Lung (tissue), 12 donors: ENCODE data around the gene SLC16A12. TPM values are rescaled to one million over a fixed set of nuclear protein-coding genes. Genes with fewer than 3 reads are reported as not detected.

Experiments
- ATAC-seq: fragments of 200-7000 bp; cut with Tn5 transposase; one replicate; pipeline ENCODE4 v1.9.1; 2020; ENCODE audit warnings: moderate number of reproducible peaks; ENCODE audit not compliant: insufficient read depth, low FRiP score
- DNase-seq, 3 donors: peaks; one replicate each; pipeline ENCODE4 v3.0.0-alpha.2; 2013 to 2017
- H3K27ac ChIP-seq, 2 donors: one replicate each; pipeline ENCODE4 v1.5.1; 2013; ENCODE audit warnings: mild to moderate bottlenecking in 2 of 2, moderate library complexity in 2 of 2, control low read depth in 1 of 2, inconsistent platforms in 1 of 2, low read depth in 1 of 2, low read length in 1 of 2
- H3K27me3 ChIP-seq, 3 donors: one replicate each; pipeline ENCODE4 v1.5.1; 2013; ENCODE audit warnings: low read length in 2 of 3; ENCODE audit not compliant: control insufficient read depth in 3 of 3, insufficient read depth in 3 of 3
- H3K36me3 ChIP-seq, 4 donors: one replicate each; pipeline ENCODE4 v1.5.1; 2013; ENCODE audit warnings: low read length in 4 of 4, mild to moderate bottlenecking in 1 of 4, moderate library complexity in 1 of 4; ENCODE audit not compliant: control insufficient read depth in 4 of 4, insufficient read depth in 4 of 4
- H3K4me1 ChIP-seq, 5 donors: one replicate each; pipeline ENCODE4 v1.5.1; 2013; ENCODE audit warnings: low read length in 5 of 5, mild to moderate bottlenecking in 2 of 5, moderate library complexity in 1 of 5; ENCODE audit not compliant: control insufficient read depth in 5 of 5, insufficient read depth in 5 of 5
- H3K4me3 ChIP-seq: one replicate; pipeline ENCODE4 v1.5.1; 2013; ENCODE audit warnings: mild to moderate bottlenecking, control low read depth, moderate library complexity
- H3K9ac ChIP-seq, 2 donors: one replicate each; pipeline ENCODE4 v1.5.1; 2013; ENCODE audit warnings: low read length in 2 of 2, control low read depth in 1 of 2; ENCODE audit not compliant: insufficient read depth in 1 of 2
- H3K9me3 ChIP-seq, 4 donors: one replicate each; pipeline ENCODE4 v1.5.1; 2013; ENCODE audit warnings: low read length in 3 of 4, mild to moderate bottlenecking in 1 of 4, moderate library complexity in 1 of 4; ENCODE audit not compliant: control insufficient read depth in 4 of 4, insufficient read depth in 3 of 4
- WGBS, 2 donors: extraction: QIAGEN DNeasy Blood & Tissue Kit; methylation state at CpG; one replicate each; pipeline ENCODE4 v1.1.7; 2013; 5-methylcytosine and 5-hydroxymethylcytosine counted together
- polyA plus RNA-seq, 2 donors: library from polyadenylated mRNA; stranded (reverse); fragments of 200-250 nt; gene quantifications; one replicate each; pipeline ENCODE4 v1.2.1, GENCODE V29; 2013
- total RNA-seq, 2 donors: library from RNA; depleted of rRNA in 1 of 2; stranded (reverse); fragments of >200 nt in 1 of 2; gene quantifications; one replicate each; pipeline ENCODE4 v1.2.1, GENCODE V29; 2014 to 2021
- TF ChIP-seq, protein P1 (sequence below): IDR thresholded peaks from 2 replicates; pipeline ENCODE4 v1.5.1; 2012; ENCODE audit warnings: mild to moderate bottlenecking; ENCODE audit errors: control extremely low read depth, extremely low read depth
- donor health status: control.
- donor health status: control.
- donor health status: Bipolar disorder and iron deficiency.
- donor health status: healthy.
- donor health status: DM: yes; HTN: yes; CAD: no.

The SLC16A12 gene
- total and polyA plus RNA-seq, 4 donors = 0.45 to 4.6 (median 1.3) TPM

DNA sequence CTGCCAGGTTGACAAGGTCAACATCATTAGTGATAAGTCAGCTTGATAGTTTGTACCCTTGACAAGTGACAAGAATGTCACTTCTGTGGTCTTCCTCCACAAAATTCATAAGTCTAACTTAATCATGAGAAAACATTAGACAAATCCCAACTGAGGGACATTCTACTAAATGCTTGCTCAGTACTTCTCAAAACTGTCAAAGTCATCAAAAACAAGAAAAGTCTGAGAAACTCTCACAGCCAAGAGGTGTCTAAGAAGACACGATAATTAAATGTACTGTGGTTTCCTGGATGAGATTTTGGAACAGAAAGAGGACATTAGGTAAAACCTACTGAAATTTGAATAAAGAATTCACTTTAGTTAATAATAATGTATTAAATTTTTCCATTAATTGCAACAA, 29.8 kb upstream of the SLC16A12 start:
- no peaks in the 10 kb centered on the region for H3K27me3 ChIP-seq
- H3K9ac ChIP-seq = no peak overlapping the region
- no peaks in the 10 kb centered on the region for H3K9me3 ChIP-seq
- no peak for ATAC-seq
- no peak overlapping the region for H3K27ac ChIP-seq
- 54 to 61% methylated on average over 1 of the region's 1 CpG for WGBS, 2 donors
- no peaks in the 10 kb centered on the region for H3K36me3 ChIP-seq
- DNase-seq = no peak
- H3K4me3 ChIP-seq = no peak overlapping the region
- TF ChIP-seq, protein P1, sequence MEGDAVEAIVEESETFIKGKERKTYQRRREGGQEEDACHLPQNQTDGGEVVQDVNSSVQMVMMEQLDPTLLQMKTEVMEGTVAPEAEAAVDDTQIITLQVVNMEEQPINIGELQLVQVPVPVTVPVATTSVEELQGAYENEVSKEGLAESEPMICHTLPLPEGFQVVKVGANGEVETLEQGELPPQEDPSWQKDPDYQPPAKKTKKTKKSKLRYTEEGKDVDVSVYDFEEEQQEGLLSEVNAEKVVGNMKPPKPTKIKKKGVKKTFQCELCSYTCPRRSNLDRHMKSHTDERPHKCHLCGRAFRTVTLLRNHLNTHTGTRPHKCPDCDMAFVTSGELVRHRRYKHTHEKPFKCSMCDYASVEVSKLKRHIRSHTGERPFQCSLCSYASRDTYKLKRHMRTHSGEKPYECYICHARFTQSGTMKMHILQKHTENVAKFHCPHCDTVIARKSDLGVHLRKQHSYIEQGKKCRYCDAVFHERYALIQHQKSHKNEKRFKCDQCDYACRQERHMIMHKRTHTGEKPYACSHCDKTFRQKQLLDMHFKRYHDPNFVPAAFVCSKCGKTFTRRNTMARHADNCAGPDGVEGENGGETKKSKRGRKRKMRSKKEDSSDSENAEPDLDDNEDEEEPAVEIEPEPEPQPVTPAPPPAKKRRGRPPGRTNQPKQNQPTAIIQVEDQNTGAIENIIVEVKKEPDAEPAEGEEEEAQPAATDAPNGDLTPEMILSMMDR = no peak
- H3K4me1 ChIP-seq = peaks cover 0 to 40% (median 3%) of the 10 kb centered on the region in 5 donors

DNA sequence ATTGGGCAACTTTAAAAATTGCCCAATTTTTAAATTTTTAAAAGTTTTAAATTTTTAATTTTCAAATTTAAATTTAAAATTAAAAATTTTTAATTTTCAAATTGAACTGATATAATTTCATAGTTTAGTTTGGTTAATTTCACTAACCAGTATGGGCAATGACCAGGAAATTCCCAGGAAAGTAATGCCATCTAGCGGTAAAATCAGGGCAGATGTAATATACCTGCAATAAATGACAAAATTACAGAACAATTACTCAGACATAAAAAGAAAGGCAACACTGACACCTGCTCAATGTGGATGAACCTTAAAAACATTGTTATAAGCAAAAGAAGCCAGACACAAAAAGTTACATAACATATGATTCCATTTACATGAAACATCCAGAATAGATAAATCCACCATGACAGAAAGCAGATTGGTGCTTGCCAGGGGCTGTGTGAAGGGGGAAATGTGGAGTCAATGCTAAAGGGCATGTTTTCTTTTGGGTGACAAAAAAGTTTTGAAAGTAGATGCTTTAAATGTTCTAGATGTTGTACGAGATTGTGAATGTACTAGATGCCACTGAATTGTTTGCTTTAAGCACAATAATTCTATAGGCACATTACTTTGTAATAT, 28.6 kb upstream of the SLC16A12 start:
- H3K27ac ChIP-seq = no peak overlapping the region
- peak in 2 of 3 donors; percentile 66 to 75 for DNase-seq
- ATAC-seq = no peak
- H3K36me3 ChIP-seq = no peaks in the 10 kb centered on the region
- H3K4me3 ChIP-seq = no peak overlapping the region
- H3K4me1 ChIP-seq = peaks cover 0 to 40% (median 3%) of the 10 kb centered on the region in 5 donors
- H3K9ac ChIP-seq = no peak overlapping the region
- TF ChIP-seq, protein P1 = peak; percentile 60
- 16 to 33% methylated on average over 2 of the region's 2 CpGs for WGBS, 2 donors
- no peaks in the 10 kb centered on the region for H3K9me3 ChIP-seq
- H3K27me3 ChIP-seq = no peaks in the 10 kb centered on the region

DNA sequence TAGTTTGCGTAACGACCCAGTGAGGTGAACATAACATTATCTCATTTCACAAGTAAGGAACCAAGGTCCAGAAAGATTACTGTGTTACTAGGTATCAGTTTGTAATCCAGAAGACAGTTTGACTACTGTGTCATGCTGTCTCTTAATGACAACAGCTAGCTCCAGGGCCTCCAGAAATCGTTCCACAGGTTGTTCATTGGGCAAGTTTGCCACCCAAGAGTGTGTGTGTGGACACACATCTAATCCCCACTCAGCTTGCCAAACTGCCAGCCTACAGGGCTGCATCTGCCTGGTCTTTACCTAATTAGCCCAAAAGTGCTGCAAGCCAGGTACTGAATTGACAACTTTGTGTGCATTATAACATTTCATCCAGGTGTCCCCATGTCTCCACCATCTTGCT, 27.9 kb upstream of the SLC16A12 start:
- Histone ChIP-seq H3K36me3 (no peaks in the 10 kb centered on the region), H3K9me3 (no peaks in the 10 kb centered on the region), H3K27ac (no peak overlapping the region), H3K4me1 (peaks cover 0 to 39% (median 3%) of the 10 kb centered on the region in 5 donors), H3K9ac (no peak overlapping the region), H3K27me3 (no peaks in the 10 kb centered on the region), H3K4me3 (no peak overlapping the region)
- TF ChIP-seq, protein P1 = no peak
- WGBS, 2 donors = 93 to 95% methylated on average over 3 of the region's 3 CpGs
- ATAC-seq = no peak
- DNase-seq = no peak

DNA sequence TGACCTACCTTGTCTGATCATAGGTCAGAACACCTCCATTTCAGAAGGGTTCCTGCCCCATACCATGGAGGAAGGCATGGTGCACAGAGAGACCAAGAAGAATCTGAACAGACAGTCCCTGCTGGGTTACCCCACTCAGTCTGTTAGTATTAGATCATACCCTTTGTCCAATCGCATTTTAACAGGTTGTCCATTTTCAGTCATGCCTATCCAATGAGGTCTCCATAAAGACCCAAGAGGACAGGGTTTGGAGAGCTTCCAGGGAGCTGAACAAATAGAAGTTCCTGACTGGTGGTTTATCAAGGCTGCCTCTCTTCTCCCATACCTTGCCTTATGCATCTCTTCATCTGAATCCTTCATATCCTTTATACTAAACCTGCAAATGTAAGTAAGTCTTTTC, 21.2 kb upstream of the SLC16A12 start:
- 84 to 96% methylated on average over 1 of the region's 1 CpG for WGBS, 2 donors
- no peak overlapping the region for H3K27ac ChIP-seq
- DNase-seq = no peak

More for the DNA sequence above, 21.2 kb upstream of the SLC16A12 start:
- Histone ChIP-seq H3K9ac (no peak overlapping the region), H3K36me3 (no peaks in the 10 kb centered on the region), H3K9me3 (no peaks in the 10 kb centered on the region), H3K4me1 (peaks cover 0 to 5% (median 0%) of the 10 kb centered on the region in 5 donors), H3K27me3 (no peaks in the 10 kb centered on the region), H3K4me3 (no peak overlapping the region)
- TF ChIP-seq, protein P1 = no peak
- no peak for ATAC-seq
